Measurements from ENCODE around the gene CSNK1G2.

GRCh38 chr19:1974381-1975161, 33.6 kb downstream of the CSNK1G2 start:
- TF ChIP-seq CTCF (IDR thresholded peaks at IDR 0.05) (no peak), POLR2A (IDR thresholded peaks at IDR 0.05) (no peak)
